ENCODE results near the gene MCTP1. TPM values are rescaled to one million over a fixed set of nuclear protein-coding genes. Genes with fewer than 3 reads are reported as not detected.

Gene MCTP1
- total RNA-seq, 4 donors from 2014 or later, result 5.7 to 33.5 (median 17.4) TPM

DNA sequence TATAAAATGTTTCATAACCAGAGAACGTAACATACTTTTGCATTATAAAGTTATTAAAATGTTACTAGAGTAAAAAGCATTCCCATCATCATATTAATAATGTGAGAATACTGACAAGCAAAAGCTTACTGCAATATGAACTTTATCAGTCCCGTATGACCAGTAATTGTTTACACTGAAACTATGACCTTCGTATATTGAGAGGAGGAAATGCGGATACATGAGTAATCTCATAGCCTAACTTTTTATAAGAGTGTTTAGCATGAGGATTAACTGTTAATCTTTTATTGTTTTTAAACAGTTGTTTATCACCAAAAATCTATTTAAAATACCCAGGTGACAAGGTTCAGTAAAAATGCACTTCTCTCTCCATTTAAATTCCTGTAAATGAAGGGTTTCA, 394.0 kb downstream of the MCTP1 start:
- DNase-seq, result no peak
- H3K27me3 ChIP-seq, result no peaks in the 10 kb centered on the region
- no peaks in the 10 kb centered on the region for H3K36me3 ChIP-seq
- TF ChIP-seq CTCF (IDR thresholded peaks at IDR 0.05) (no peak), POLR2A (IDR thresholded peaks at IDR 0.05) (no peak)
- H3K4me1 ChIP-seq, result no peaks in the 10 kb centered on the region
- intact Hi-C loops (cut with DNase I), result no loop called here
- WGBS, 2 donors, result 87 to 90% methylated on average over 4 of the region's 4 CpGs
- H3K4me3 ChIP-seq (replicated peaks in 1 of 3), result no peak overlapping the region
- H3K27ac ChIP-seq, result no peak overlapping the region
- no peaks in the 10 kb centered on the region for H3K9me3 ChIP-seq

DNA sequence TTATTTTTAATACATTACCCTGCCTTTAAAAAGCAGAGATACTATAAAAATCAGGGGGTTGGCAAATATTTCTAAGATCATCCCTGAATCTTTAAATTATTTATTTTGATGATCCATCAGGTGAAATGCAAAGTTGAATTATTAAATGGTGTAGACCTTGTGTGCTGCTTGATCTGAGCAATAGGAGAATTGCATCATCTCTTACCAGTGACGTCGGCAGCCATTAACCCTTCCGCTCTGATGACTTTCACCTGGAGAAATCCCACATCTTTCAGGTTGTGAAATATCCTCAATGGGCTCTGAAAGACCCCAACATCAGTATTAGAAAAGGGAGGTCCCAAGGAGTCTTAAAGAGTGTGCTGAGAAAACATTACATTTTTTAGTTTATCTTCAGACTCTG, 396.2 kb downstream of the MCTP1 start:
- no peak for TF ChIP-seq CTCF (IDR thresholded peaks at IDR 0.05)
- no peak for TF ChIP-seq POLR2A (IDR thresholded peaks at IDR 0.05)
- whole genome bisulfite sequencing, 2 donors, result 90 to 91% methylated on average over 3 of the region's 3 CpGs
- intact Hi-C loops (cut with DNase I), result no loop called here
- H3K27me3 ChIP-seq, result no peaks in the 10 kb centered on the region
- H3K9me3 ChIP-seq, result no peaks in the 10 kb centered on the region
- H3K27ac ChIP-seq, result no peak overlapping the region
- H3K4me1 ChIP-seq, result no peaks in the 10 kb centered on the region
- DNase-seq, result no peak
- H3K36me3 ChIP-seq, result no peaks in the 10 kb centered on the region
- H3K4me3 ChIP-seq (replicated peaks in 1 of 3), result no peak overlapping the region

DNA sequence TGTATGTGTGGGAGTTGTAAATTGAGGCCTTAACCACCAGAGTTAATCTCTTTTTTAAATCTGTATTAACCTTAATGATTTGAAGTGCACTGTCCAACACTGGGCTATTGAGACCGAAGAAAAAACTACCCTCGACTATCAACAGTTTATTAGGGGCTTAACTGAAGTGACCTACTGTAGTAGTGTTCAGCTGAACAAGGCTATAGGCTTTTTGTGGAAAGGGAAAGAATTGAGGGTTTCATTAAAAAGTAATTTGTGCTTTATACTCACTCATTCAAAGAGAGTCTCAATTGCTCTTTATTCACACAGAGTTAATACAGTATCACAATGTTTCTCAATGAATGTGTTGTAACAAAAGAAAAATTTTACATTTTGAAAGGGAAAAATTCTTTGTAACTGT, 399.0 kb downstream of the MCTP1 start:
- Histone ChIP-seq H3K4me1 (no peaks in the 10 kb centered on the region), H3K4me3 (replicated peaks in 1 of 3) (no peak overlapping the region), H3K9me3 (no peaks in the 10 kb centered on the region), H3K27ac (no peak overlapping the region), H3K27me3 (no peaks in the 10 kb centered on the region), H3K36me3 (no peaks in the 10 kb centered on the region)
- DNase-seq, result no peak
- 63 to 75% methylated on average over 2 of the region's 2 CpGs for WGBS, 2 donors
- no peak for TF ChIP-seq CTCF (IDR thresholded peaks at IDR 0.05)
- TF ChIP-seq POLR2A (IDR thresholded peaks at IDR 0.05), result no peak
- intact Hi-C loops (cut with DNase I), result no loop called here

GRCh38 chr5:94884311-94884710, 400.6 kb downstream of the MCTP1 start:
- H3K9me3 ChIP-seq, result no peaks in the 10 kb centered on the region
- WGBS, 2 donors, result 43 to 56% methylated on average over 9 of the region's 9 CpGs
- H3K36me3 ChIP-seq, result no peaks in the 10 kb centered on the region
- no peaks in the 10 kb centered on the region for H3K27me3 ChIP-seq
- intact Hi-C loops (cut with DNase I), result no loop called here
- H3K4me3 ChIP-seq (replicated peaks in 1 of 3), result no peak overlapping the region
- TF ChIP-seq CTCF (IDR thresholded peaks at IDR 0.05), result no peak
- TF ChIP-seq POLR2A (IDR thresholded peaks at IDR 0.05), result no peak
- no peak for DNase-seq
- no peaks in the 10 kb centered on the region for H3K4me1 ChIP-seq
- no peak overlapping the region for H3K27ac ChIP-seq

DNA sequence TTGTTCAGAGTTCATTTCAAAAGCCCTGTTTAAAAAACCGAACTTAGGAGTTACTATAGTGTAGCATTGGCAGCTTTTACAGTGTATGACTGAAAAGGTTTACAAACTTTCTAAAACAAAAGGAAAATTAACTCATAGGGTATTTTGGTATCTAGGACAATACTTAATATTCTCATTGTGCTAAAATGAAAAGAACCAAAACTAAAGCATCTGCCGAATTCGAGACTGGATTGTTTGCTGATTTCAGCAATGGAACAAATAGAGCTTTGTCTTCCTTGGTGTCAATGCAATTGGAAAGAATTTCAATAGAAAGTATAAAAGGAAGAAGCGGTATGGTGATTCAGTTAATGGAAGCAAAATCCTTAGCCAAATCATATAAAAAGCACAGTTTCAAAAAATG, 412.4 kb downstream of the MCTP1 start:
- intact Hi-C loops (cut with DNase I), result no loop called here
- H3K4me1 ChIP-seq, result no peaks in the 10 kb centered on the region
- H3K36me3 ChIP-seq, result no peaks in the 10 kb centered on the region
- no peak for DNase-seq
- H3K27ac ChIP-seq, result no peak overlapping the region
- H3K27me3 ChIP-seq, result no peaks in the 10 kb centered on the region
- no peak overlapping the region for H3K4me3 ChIP-seq (replicated peaks in 1 of 3)
- H3K9me3 ChIP-seq, result no peaks in the 10 kb centered on the region
- no peak for TF ChIP-seq POLR2A (IDR thresholded peaks at IDR 0.05)
- TF ChIP-seq CTCF (IDR thresholded peaks at IDR 0.05), result no peak
- WGBS, 2 donors, result 87 to 90% methylated on average over 4 of the region's 4 CpGs
